CMK (cell line): ENCODE measurements around the gene SLIT3.
"Not testable (repeated sequence)": the region's sequence is repeated elsewhere in the genome, so short reads cannot be mapped to it uniquely, and the experiment has no call there.

Source experiments
- DNase-seq: peaks from one replicate; pipeline ENCODE4 v3.0.0-alpha.2; 2010; ENCODE audit warnings: low read depth

The SLIT3 gene

DNA sequence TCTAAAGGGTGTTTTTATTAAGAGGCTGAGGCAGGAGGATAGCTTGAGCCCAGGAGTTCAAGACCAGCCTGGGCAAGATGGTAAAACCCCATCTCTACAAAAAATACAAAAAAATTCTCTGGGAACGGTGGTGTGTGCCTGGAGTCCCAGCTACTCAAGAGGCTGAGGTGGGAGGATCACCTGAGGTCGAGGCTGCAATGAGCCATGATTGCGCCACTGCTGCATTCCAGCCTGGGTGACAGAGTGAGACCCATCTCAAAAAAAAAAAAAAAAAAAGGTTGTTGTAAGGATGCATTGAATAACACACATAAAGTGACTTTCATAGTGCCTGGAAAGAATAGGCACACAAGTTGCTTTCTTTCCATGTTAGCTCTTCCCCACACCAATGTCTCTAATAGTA is 662.1 kb downstream of the SLIT3 start:
- not testable (repeated sequence) for DNase-seq

DNA sequence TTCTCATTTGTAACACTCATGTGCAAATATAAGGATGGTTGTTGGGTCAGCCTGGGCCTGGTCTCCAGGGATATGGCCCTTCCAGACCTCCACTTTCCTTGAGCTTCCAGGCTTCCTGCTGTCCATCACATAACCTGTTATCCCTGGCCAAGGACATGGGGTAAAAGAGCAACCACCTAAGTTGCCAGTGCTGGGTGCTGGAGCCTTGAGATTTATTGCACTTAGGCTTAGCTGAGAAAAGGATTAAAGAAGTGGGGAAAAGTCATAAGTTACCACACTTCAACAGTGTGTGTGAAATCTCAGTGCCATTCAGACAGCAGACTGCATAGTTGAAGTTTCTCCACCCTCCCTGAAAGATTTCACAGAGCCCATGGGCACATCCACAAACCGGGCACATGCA is 663.1 kb downstream of the SLIT3 start:
- DNase-seq, result no peak

DNA sequence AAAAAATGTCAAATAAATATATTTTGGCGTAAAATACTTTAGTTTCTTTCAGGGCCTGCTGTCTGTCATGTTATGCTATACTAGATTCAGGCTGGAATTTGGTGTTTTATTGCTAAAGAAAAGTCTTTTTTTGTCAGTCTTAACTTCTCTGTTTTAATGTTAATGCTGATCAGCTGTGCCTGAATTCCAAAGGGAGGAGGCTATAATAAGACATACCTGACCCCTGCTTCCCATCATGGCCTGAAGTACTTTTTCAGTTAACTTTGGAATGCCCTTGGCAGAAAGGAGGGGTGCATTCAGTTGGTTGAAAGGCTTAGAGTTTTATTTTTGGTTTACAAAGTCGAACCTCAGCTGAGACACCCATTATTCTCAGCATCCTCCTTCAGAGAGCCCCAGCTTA is 663.7 kb downstream of the SLIT3 start:
- DNase-seq, result no peak

DNA sequence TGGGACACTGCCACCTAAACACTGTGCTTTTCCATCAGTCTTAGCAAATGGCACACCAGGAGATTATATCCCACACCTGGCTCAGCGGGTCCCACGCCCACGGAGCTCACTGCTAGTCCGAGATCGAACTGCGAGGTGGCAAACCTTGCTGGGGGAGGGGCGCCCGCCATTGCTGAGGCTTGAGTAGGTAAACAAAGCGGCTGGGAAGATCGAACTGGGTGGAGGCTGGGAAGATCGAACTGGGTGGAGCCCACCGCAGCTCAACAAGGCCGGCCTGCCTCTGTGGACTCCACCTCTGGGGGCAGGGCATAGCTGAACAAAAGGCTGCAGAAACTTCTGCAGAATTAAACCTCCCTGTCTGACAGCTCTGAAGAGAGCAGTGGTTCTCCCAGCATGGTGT is 670.0 kb downstream of the SLIT3 start:
- DNase-seq, result not testable (repeated sequence)

DNA sequence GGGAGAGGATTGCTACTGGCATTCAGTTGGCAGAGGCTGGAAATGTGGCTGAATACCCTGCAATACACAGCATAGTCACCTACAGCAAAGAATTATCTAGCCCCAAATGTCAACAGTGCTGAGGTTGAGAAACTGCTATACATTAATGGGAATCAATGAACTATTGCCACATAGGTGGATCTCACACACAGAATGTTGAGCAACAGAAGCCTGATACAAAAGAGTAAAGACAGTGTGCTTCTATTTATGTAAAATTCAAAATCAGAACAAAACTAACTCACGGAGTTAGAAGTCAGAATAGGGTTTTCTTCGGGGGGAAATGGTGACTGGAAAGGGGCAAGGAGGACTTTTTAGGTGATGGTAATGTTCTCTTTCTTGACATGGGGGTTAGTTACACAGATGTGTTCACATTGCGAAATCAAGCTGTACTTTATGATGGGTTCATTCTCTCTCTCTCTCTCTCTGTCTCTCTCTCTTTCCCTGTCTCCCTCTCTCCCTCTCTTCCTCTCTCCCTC is 676.0 kb downstream of the SLIT3 start:
- no peak for DNase-seq

DNA sequence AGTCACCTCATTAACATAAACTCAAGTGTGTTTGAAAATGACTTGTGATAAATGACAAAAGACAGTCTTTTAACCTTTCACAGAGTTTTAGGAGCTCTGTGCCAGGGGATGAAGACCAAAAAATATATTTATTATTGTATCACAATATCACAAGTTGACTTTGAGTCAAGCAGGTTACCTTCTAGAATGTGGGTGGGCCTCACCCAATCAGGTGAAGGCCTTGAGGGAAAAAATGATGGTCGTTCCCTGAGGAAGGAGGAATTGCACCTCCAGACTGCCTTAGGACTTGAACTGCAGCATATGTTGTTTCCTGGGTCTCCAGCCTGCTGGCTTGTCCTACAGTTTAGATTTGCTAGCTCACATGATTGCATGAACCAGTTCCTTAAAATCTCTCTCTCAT is 680.1 kb downstream of the SLIT3 start:
- no peak for DNase-seq

DNA sequence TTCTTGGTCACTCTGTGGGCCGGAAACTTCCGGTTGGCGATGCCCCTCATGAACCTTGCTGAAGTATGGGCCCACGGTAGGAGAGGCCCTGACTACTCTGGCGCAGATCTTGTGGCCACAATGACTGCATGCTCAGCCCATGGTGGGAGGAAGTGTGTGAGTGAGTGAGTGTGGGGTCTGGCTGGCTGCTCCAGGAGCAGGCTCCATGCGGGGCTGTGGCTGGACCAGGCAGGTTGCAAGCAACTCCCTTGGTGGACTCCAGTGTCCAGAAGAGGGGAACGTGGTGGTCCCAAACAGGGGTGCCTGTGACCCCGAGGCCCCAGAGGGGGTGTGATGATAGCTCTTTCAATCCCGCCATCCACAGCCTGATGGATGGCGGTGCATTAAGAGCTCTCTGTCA is 686.3 kb downstream of the SLIT3 start:
- DNase-seq, result no peak

DNA sequence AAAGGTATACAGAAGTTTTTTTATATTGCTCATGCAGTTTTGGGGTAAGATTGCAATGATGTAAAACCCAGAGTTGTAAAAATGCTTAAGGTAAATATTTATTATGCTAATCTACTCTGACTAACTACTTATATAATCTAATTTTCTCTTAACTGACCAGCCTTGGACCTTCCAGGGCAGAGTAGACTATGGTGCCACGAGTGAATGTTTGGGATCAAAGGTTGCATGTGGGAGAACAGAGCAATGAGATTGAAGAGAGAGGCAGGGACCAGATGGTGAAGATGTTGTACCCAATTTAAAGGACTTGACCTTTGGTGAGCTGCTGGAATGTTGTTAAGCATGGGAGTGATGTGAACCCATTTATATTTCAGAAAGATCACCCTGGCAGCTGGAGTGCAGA is 686.9 kb downstream of the SLIT3 start:
- no peak for DNase-seq

DNA sequence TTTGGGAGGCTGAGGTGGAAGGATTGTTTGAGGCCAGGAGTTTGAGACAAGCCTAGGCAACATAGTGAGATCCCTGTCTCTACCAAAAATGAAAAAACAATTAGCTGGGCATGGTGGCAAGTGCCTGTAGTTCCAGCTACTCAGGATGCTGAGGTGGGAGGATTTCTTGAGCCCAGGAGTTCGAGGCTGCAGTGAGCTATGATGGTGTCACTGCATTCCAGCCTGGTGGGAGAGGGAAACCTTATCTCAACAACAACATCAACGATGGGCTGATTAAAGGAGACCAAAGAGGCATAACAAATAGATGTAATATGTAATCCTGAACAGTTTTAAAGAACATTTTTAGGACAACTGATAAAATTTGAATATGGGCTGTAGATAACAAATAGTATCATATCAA is 687.5 kb downstream of the SLIT3 start:
- no peak for DNase-seq

DNA sequence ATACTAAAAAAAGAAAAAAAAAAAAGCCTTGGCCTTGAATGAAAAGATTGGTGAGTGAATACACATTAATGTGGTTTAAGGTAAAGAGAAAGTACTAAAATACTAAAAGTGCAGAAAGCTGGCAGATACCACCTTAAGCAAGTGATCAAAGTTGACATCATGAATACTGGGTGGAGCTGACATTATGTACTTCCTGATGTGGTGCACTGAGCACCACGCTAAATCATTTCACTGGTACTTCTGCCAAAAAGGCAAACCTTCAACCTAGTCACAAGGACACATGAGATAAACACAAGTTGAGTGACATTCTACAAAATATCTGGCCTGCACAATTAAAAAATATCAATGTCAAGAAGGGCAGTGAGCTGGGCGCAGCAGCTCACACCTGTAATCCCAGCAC is 687.9 kb downstream of the SLIT3 start:
- DNase-seq, result no peak

DNA sequence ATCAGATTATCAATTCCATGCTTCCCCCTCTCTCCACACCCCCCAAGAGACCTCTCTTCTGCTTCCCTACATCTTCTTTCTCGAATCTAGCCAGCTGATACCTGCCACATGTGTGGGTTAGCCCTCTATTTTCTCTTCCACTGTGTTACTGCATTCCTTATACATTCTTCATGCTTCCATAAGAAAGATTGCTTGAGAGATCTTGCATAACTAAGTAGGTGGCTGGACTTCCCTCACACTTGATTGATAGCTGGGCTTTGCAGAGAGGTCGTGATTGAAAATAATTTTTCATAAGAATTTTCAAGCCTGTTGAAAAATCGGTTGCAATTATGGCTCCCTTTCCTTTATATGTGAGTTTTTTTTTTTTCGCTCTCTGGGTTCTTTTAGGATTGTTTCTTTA is 688.8 kb downstream of the SLIT3 start:
- no peak for DNase-seq
